ENCODE results near the gene CEACAM21.

CEACAM21 gene

GRCh38 chr19:41587101-41587837 lies 11.3 kb downstream of the CEACAM21 start:
- FAIRE-seq, result no peak

DNA sequence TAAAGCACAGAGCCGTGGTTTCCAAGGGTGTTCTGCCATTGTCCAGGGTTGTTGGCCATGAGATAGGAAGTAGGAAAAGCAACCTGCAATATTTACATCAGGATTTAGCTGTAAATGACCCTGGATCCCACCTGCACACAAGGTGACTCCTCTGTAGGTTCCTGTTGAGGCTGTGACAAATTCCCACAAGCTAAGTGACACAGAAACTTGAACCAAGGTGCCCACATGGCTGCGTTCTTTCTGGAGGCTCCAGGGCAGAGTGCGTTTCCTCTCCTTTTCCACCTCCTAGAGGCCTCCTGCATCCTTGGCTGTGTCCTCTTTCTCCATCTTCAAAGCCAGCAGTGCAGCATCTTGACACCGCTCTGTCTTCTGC lies 11.9 kb downstream of the CEACAM21 start:
- no peak for FAIRE-seq

GRCh38 chr19:41588497-41589209 lies 12.7 kb downstream of the CEACAM21 start:
- no peak for FAIRE-seq

- no peak for FAIRE-seq
Observed at GRCh38 chr19:41589371-41589770, 13.4 kb downstream of the CEACAM21 start.

DNA sequence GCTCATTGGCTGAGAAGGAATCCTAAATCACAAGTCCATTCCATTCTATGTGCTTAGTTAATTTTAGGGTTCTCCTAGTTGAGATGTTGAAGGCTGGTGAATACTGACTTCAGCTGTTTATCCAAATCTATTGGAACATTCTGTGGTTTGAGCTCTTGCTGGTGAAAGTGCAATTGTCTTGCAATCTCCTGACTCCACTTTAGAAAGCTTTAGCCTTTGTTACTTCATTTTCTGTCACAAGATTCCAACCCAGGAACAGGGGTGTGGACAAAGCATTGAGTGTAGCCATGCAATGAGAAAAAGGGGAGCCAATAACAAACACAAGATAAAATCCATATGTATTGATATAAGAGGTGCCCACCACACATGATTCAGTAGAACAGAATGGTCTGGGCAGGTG lies 15.0 kb downstream of the CEACAM21 start:
- FAIRE-seq, result no peak

DNA sequence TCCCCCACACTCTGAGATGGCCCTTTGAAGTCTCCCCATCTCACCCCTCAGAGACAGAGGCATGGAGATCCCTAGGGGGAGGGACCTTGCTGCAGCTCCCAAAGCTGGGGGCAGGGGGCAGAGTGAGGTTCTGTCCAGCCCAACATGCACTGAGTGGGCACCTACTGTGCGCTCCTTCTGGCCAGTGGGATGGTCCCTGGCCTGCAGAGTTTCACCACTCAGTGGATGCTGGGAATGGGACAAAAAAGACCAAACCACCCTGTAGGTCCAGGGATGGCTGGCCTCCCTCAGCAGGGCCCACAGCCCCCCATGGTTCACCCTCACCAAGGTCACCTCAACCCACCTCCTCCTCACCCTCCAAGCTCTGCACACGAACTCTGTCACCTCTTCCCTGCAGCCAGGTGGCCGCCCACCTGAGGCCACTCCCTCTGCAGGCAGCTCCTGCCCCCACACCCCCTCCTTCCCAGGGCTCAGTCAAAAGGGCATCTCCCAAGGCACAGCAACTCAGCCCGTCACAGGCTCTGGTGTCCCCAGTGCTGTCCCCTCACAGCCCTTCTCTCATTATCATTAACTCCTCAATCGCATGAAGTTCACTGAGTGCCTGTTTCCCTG lies 16.1 kb downstream of the CEACAM21 start:
- no peak for FAIRE-seq

DNA sequence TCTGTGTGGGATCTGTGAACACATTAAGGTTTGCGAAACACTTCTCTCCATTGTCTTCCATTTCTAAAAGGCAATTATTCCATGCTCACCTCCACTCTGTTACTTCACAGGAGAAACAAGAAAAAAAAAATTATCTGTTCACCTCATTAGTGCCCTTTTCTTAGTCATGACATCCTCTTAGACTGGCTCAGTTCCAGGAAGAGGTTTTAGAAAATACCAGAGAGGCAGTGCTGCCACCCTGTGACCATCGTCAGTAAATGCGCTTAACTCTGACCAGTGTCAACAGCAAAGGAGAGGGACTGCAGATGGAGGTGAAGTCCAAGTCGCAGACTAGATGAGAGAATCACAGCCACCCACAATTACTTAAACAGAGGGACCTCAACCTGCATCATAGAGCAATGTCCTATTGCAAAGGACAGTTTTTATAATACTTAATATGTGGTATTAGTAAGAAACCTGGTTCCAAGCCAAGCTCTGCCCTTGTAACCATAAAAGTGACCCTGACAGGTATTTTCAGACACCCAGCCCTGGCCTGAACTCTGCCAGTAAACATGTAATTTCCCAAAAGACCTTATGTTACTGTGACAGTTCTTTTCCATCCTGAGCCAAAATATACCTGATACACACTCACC lies 19.4 kb downstream of the CEACAM21 start:
- peak; percentile 31 for FAIRE-seq

DNA sequence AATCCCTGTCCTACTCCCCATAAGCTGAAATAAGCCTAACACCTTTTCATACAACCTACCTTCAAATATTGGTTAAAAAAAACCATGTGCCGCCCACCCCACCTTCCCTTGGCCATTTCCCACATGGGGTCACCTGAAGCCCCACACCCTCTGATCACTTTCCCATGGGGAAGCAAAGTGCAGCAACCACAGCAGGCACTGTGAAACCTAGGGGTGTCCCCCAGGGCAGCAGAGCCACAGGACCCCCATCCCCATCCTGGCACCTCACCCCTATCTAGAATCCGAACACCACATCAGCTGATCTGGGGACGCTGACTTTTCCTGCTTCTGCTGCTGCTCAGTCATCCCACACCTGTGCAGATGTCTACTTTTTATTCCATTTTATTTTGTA lies 19.9 kb downstream of the CEACAM21 start:
- FAIRE-seq, result no peak

DNA sequence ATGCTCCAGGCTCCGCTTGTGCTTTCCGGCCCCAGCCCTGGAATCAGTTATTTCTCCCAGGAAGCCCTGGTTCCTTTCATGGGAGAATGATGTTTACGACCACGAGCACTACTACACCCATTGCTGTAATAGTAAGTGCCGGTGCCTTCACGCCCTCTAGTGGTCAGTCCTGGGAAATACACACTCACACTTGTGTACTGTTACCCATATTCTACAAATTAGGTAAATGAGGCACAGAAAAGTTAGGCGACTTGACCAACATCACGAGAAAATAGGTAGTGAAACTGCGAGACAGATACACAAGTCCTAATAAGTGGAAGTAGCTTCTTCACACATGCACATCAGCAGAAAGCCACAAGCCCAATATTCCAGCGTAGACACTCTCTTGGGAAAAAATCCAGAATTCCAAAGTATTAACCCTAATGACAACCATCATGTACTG lies 21.7 kb downstream of the CEACAM21 start:
- peak; percentile 65 for FAIRE-seq

GRCh38 chr19:41599175-41599966 lies 23.4 kb downstream of the CEACAM21 start:
- no peak for FAIRE-seq

- FAIRE-seq, result no peak
Observed at GRCh38 chr19:41601771-41602170, 25.8 kb downstream of the CEACAM21 start.

DNA sequence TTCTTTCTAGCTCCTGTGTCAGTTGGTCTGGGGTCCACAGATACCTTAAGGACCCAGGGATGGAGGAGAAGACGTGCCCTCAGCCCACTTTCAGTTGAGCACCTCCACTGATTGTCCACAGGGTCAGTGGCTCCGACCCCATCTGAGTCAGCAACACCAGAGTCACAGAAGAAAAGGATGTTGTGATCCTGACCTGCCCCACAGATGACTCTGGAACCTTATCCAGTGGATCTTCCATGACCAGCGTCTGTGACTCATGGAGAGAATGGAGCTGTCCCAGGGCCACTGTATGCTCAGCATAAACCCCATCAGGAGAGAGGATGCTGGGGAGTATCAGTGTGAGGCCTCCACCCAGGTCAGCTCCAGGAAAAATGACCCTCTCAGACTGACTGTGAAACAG lies 28.9 kb downstream of the CEACAM21 start:
- no peak for FAIRE-seq

- no peak for FAIRE-seq
Observed at GRCh38 chr19:41606215-41606837, 30.4 kb downstream of the CEACAM21 start.

DNA sequence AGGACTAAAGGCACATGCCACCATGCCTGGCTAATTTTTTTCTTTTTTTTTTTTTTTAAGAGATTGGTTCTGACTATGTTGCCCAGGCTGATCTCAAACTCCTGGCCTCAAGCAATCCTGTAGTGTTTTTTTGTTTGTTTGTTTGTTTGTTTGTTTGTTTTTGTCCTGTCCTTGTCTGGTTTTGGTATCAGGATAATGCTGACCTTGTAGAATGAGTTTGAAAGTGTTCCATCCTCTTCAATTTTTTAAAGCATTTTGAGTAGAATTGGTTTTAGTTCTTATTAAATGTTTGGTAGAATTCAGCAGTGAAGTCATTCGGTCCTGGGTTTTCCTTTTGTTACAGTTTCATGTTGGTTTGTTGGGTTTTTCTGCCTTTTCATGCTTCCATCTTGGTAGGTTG lies 31.7 kb downstream of the CEACAM21 start:
- FAIRE-seq, result no peak

DNA sequence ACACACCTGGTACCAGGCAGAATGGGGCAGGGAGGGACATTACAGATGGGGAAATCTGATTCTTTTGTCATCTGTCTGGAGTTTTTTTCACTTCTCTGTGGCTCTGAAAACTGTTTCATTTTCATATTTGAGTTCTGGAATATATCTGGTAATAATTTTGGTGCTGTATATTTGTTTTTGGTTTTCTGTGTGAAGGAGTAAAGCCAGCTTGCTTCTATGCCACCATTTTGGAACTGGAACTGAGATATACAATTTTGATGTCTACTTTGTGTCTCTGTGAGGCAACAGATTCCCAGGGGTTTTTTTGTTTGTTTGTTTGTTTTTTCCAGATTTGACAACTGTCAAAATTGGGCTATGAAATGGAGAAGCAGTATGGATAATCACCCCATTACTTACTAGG lies 34.8 kb downstream of the CEACAM21 start:
- FAIRE-seq, result no peak

DNA sequence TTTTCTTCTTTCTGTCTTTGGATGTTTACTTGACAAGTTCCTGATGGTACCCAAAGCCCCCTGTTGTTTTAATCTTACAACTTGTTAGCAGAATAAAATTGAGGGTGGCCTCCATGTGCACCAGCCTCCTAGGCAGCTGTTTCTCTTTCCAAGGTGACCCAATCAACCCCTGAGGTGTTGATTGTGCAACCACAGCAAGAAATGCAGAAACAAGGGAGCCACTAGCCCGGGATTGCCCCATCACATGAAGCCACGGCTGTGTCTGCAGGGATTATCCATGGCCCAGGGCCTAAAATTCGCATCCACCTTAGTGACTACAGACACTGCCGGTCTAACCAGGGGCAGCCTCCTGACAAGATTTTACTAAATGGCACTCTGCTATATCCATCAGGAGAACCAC lies 36.5 kb downstream of the CEACAM21 start:
- FAIRE-seq, result no peak

- no peak for FAIRE-seq
Observed at GRCh38 chr19:41615207-41615606, 39.2 kb downstream of the CEACAM21 start.

DNA sequence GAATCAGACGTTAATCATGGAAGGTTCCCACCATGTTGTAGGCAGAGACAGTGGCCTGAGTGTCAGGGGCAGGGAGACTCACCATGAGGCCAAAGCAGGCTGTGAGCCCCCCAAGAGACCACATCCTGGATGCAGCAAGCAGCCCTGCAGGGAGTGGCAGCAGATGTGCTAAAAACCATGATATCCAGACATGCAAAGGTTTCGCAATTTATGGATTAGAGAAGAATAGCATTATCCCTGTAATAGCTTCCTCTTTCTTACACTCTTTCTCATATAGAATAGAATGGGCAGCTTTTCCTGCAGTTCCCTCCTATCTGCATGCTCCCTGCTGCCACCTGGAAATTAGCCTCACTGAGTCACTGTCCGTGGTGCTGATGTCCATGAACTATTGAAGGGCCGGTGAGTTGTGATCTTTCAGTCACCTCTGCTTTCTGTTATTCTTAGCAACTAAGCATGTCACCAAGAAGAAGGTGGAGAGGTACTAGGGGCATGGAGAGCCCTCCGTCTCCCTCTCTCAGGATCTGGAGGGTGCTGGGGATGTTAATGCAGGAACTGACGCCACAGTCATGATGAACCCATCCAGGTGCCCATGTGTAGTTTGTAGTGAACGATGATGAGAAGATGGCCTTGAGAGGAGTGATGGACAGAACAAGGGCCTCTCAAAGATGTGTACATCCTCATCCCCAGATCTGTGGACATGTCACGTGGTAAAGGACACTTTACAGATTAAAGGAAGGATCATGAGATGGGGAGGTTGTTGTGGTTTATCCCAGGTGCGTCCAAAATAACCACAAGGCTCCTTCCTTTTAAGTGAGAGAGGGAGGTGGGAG lies 41.0 kb downstream of the CEACAM21 start:
- FAIRE-seq, result no peak

- FAIRE-seq, result no peak
Observed at GRCh38 chr19:41617941-41618730, 42.2 kb downstream of the CEACAM21 start.

DNA sequence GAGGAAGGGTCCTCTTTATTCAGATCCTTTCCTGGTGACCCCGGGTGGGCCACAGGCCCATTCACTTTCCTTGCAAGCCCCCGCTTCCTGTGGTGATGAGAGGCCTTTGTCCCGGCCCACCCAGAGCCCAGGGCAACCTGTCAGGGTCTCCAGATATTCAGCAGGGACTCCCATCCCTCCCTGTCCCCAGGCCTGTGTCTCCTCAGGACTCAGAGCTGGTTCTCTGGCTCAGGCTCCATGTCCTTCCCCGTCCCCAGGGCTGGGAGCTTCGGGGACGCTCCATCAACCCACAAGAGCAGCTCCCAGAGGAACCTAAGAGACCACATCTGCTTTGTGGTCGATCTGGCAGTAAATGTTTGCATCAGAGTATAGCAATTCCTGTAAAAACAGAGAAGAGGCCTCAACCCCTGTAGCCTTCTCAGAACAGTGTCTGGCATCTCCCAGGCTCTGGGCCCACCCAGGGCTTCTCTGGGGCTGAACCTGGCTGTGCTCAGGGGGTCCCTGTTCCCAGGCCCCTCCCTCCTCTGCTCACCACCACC lies 43.1 kb downstream of the CEACAM21 start:
- no peak for FAIRE-seq
